Right hindlimb (tissue), 1 donor: ENCODE results near the gene ITFG2.
"Not testable (repeated sequence)": the region's sequence is repeated elsewhere in the genome, so short reads cannot be mapped to it uniquely, and the experiment has no call there.

Source experiments
- DNase-seq: peaks from one replicate; pipeline ENCODE4 v3.0.0-alpha.2; 2018

Gene ITFG2

DNA sequence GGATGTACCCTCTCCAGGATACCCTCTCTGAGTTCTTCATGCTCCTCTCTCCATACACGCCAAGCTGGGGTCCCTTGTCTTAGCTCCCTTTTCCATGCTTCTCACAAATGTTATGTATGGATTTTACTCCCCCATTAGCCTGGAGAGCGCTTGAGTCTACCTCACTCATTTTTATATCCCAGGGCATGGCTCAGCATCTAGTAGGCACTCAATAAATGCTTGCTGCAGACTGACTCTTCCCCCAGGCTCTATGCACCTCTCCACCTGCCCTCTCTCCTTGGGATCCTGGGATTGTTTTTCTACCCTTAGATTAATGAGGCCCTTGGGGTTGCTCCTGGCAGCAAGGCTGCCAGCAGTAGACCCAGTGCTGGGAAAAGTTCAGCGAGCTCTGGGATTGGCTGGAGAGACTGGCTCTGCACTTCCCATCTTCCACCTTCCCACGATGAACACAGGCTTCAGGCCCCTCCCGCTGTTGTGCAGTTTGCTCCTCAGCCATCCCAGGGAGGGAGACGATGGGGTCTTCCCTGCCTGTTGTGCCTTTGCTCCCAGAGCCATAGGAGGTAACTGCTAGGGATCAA is 20.2 kb downstream of the ITFG2 start:
- no peak for DNase-seq

DNA sequence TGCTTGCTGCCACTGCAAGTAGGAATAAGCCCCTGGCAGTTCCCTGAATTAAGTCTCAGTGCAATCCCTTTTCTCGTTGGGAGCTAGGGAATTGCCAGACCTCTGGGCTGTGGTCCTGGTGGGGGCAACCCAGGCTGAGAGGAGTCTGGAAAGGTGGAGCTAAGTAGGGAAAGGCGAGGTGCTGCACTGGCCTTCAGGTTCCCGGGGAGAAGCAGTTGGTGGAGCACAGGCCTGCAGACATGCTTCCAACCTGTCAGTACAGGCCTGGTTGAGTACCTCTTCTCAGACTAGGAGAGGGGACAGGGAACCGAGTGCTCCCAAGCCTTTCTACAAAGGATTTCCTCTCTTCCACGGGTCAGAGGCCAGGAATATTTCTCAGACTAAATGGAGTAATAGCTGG is 20.9 kb downstream of the ITFG2 start:
- no peak for DNase-seq

DNA sequence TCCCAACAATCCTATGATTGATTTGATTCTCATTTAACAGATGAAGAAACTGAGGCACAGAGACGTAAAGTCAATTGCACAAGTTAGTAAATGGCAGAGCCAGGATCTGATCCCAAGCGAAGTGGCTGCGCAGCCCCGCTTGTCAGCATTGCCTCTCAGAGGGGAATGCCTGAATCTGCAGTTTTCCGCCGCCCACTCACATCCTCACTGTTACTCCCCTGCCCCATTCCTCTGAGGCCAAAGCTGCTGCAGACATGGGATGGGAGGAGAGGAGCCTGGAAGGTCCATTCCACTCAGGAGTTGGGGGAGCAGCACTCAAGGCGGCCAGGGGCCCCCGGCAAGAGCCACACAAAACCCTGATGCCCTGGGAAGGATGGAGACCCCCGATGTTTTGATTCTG is 21.3 kb downstream of the ITFG2 start:
- DNase-seq: no peak

DNA sequence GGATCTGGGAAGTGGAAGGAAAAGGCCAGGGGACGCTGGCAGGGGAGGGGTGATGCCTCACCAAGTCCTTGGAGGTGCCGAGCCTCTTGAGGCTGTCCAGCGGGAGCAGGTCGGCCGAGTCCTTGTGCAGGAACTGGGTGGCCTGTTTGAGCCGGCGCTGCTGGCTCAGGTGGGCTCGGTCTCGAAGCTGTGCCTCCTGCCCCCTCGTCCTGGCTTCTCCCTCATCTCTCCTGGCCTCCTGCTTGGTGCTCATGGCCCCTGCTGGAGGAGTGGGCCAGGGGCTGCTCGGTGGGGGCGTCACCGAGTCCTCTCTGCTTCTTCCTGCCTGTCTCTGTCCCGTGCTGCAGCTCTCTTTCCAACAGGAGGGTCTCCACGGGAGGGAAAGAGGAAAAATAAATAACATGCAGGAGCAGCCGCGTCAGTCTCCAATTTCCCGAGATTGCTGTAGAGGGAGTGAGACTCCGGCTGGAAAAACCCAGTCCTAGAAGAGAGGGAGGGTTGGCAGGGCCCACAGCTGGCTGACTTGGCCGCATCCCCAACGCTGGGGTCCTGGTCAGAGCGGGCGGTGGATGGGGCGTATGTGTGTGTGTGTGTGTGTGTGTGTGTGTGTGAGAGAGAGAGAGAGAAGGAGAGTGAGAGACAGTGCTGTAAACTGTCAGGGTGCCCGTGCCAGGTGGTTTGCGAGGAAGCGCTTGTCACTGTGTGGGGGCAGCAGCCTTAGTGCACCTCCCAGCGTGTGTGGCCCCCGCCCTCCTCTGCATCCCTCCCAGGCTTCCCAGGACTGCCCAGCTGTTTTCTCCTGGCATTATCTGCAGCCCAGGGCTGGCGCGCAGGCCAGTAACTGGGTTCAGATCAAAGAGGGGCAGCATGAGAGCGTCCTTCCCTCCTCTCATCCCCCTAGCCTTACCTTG is 22.4 kb downstream of the ITFG2 start, which contains the start of gene NRIP2:
NRIP2 (minus strand) TSS at position 455 of the 911 bp plus-strand sequence; CDS start at position 403, 52 bp downstream.
- DNase-seq: peak; percentile 90

DNA sequence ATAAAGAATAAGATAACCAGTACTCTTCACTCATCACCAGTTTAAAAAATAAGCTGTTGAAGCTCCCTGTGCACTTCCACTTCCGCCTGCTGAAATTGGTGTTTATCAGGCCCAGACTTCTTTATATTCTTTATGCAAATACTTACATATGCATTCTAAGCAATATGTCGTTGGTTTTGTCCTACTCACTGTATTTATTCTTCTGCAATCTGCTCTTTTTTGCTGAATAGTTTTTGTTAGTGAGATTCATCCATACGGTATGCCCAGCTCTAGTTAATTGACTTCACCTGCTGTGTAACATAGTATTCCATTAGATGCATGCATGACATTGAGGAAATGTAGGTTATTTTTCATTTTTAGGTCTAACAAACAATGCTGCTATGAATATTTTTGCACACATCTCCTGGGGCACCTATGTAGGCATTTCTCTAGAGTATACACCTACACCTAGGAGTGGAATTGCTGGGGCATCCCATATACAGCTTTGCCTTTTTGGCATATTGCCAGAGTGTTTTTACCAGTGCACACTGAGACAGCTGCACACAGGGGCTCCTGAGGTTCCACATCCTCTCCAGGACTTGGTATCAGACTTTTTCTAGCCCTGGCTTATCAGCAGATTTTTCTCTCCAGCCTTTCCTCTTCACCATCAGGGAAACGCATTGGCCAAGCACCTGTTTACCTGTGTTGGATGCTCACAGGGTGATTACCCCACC is 23.4 kb downstream of the ITFG2 start:
- DNase-seq: no peak

DNA sequence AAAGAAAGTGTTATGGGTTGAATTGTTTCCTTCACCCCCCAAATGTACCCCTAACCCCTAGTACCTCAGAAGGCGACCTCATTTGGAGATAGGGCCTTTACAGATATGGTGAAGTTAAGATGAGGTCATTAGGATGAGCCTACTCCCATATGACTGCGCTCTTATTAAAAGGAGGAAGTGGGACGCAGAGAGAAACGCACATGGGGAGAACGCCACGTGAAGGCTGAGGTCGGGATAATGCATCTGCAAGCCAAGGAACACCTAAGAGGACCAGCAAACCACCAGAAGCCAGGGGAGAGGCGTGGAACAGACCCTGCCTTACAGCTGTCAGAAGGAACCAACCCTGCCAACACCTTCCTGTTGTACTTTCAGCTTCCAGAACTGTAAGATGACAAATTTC is 24.1 kb downstream of the ITFG2 start:
- DNase-seq: no peak

GRCh38 chr12:2841056-2841650 is 28.7 kb downstream of the ITFG2 start:
- no peak for DNase-seq

DNA sequence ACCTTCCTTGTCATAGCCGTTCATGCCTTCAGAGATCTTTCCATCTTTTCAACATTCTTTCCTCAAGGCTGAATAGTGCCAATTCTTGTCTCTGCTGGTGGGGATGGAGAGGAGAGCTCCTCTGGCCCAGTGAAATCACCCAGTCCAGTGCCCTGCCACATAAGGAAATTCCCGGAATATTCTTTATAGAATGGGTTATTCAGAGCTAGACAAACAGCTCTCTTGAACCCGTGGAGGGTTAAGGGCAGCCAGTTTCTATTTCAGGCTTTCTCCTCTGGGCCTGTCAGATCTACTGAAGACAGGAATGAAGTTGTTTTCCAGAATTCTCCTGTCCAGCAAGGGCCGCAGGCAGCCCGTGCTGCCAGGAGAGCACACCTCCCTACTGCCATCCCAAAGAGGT is 30.5 kb downstream of the ITFG2 start:
- DNase-seq: no peak

GRCh38 chr12:2844786-2845185 is 32.3 kb downstream of the ITFG2 start:
- no peak for DNase-seq

DNA sequence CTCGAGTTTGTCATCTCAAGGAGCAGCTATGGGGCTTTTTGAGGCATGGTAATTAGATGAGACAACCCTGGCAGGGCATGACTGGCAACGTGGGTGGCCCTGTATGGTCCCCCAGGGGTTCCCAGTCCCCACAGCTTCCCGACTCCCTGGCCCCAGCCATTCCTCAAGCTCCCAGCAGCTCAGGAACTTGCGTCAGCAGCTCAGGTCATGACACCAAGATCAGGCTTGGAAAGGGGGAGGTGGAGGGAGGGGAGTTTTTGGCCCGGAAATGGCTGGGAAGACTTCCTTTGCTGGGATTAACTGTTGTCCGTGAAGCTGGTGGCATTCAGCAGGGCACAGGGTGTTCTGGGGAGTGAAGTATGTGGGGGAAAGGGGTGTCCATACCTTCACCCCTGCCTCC is 32.8 kb downstream of the ITFG2 start:
- peak; percentile 58 for DNase-seq

DNA sequence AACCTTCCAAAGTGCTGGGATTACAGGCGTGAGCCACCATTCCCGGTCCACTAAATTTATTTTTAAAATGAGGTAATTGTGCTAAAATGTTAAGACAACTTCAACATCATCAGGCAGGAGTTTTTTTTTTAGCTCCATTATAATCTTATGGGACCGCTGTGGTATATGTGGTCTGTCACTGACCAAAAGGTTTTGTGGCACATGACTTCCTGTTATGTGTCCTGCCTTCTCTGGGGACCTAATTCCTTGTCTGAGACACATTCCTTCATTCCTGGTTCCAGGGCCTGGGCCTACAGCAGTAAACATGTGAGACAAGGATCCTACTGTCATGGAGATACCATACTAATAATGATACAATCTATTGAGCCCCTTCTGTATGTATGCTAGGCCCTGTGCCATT is 39.5 kb downstream of the ITFG2 start:
- DNase-seq: no peak

DNA sequence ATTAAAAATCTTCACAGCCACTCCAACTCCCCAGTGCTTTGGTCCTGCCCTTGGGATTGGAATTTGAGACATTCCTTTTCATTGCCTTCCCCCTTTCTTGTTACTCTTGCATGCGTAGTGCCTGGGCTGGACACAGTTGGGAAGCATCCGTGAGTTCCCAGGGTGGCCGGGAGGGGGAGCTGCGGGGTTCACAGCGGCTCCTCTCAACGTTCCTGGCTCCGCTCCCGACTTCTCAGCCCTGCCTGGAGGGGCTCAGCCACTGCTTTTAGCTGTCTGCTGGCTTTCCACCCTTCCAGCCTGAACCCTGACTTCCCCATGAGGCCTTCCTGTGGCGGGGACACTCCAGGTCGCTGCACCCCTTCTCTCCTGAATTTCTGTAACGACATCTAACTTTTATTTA is 41.2 kb downstream of the ITFG2 start:
- DNase-seq: peak; percentile 88

- no peak for DNase-seq
These were observed 42.4 kb downstream of the ITFG2 start for GRCh38 chr12:2854669-2855453.

DNA sequence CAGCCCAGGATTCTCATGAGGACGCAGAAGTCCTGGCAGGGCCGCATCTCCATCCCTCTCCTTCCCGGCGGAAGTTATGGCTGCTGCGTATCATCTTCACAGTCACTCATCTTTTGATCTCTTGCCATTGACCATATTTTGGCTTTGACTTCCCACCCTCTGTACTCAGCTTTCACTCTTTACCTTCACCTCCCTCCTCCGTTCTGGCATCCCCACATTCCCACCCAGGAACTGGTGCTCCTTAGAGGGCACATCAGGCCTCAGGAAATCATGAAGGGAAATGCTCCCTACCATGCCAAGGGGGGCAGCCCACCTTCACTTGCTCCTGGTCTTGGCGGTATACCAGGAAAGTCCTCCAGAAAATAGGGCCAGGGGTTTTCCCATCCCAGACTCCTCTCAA is 43.1 kb downstream of the ITFG2 start:
- DNase-seq: no peak

DNA sequence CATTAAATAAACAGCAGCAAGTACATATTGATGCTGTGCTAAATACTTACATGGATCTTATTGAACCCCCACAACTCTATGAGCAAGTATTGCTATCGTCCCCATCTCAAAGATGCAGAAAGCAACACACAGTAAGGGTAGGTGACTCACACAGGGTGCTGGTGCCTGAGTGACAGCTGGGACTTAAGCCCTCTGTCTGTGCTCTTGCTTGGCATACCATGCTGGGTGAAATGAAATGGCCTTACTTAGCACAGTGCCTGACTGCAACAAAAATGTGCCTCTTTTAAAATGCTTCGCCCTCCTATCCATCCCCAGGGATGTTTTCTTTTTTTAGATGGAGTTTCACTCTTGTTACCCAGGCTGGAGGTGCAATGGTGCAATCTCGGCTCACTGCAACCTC is 43.6 kb downstream of the ITFG2 start:
- DNase-seq: no peak

- DNase-seq: no peak
These were observed 44.6 kb downstream of the ITFG2 start, which contains the start of gene TEX52 for GRCh38 chr12:2857021-2857431. Gene TEX52, minus strand, starts transcription at chr12:2857039. Its CDS starts 13 bp downstream, at chr12:2857026.

DNA sequence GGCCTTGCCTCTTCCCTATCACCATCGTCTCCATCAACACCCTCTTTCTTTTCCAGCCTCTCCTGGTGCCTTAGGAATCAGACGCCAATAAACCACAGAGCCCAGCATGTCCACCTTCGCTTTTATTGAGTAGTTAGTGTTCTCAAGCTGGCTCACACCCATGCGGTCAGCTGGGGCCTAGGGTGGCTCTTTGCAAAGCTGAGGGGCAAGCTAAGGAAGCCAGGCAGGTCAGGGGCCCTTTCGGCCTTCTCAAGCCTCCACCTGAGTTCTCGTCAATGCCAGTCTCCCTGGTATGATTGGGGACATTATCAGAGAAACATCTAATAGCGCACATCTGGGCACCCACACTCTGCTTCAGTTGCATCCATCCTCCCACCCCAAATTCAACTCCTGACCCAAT is 45.1 kb downstream of the ITFG2 start:
- no peak for DNase-seq

GRCh38 chr12:2858334-2858733 is 45.9 kb downstream of the ITFG2 start:
- no peak for DNase-seq

DNA sequence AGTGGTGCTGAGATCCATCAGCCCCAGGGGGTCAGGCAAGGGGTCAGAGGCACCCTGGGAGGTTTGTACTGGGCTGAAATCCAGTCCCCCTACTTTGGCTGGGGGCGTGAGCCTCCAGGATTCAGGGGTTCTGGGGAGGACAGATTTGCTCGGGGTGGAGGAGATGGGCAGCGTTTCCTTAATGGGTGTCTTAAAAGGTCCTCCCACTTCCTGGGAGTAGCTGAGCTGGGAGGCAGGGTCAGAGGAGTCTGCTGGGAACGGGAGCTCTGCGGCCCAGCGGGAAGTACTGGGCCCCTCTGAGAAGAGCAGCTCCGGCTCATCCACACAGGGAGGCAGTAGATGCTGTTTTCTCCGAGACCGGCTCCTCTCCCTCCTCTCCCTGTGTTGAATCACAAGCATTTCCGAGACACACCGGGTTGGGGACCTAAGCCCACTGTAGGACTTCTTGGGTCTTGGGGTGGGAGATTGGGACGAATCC is 46.5 kb downstream of the ITFG2 start:
- DNase-seq: no peak

DNA sequence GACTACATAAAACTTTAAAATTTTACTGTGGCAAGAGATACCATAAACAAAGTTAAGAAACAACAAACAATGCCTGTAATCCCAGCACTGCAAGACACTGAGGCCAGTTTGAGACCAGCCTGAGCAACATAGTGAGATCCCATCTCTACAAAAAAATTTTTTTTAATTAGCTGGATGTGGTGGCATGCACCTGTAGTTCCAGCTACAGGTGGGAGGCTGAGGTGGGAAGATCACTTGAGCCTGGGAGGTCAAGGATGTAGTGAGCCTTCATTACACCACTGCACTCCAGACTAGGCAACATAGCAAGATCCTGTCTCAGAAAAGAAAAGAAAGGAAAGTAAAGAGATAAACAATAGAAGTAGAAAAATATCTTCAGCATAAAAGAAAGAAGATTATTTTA is 47.7 kb downstream of the ITFG2 start:
- no peak for DNase-seq

DNA sequence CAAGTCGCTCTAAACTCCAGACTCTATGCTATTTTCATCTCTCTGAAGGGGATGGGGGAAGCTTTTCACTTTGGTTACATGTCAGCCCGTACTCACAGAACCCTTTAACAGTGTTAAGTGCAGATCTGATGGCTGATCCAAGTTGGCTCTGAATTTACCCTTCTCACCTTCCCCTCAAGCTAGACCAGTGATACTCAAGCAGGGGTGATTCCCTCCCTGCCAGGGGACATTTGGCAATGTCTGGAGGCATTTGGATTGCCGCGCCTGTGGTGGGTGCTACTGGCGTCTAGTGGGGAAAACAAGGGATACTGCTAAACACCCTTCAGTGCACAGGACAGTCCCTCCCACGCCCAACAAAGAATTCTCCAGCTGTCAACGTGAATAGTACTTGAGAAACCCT is 50.4 kb downstream of the ITFG2 start:
- no peak for DNase-seq

DNA sequence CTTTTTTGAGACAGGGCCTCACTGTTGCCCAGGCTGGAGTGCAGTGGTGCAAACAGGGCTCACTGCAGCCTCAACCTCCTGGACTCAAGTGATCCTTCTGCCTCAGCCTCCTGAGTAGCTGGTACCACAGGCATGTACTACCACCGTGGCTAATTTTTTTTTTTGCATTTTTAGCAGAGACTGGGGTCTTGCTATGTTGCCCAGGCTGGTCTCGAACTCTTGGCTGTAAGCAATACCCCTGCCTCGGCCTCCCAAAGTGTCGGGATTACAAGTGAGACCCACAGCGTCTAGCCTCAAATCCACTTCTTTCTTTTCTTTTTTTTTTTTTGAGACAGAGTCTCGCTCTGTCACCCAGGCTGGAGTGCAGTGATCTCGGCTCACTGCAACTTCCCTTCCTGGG is 50.9 kb downstream of the ITFG2 start:
- DNase-seq: not testable (repeated sequence)
